Activated CD8-positive, alpha-beta memory T cell treated with anti-CD3 and anti-CD28 coated beads, Interleukin-2, amount 10 ng/mL, durations not matched to agents 7 days and 5 days (primary cell): Measurements from ENCODE around the gene SH3BGR. TPM values are rescaled to one million over a fixed set of nuclear protein-coding genes. Genes with fewer than 3 reads are reported as not detected.
"Not testable (repeated sequence)": the region's sequence is repeated elsewhere in the genome, so short reads cannot be mapped to it uniquely, and the experiment has no call there.

Experiments used
- ATAC-seq: fragments of 150-1000 bp; cut with Tn5 transposase; one replicate; pipeline ENCODE4 v1.10.0; 2021; ENCODE audit warnings: moderate library complexity
- CTCF ChIA-PET: fragments of 350-600 bp; sonication (Branson Sonifier 250); formaldehyde crosslinking; loops from one replicate; lab custom pipeline; 2021; ENCODE audit warnings: antibody characterized with exemption; lab: Charles Lee
- DNase-seq: peaks from one replicate; pipeline ENCODE4 v3.0.0-alpha.2; 2020
- H3K27ac Mint-ChIP-seq: one replicate; pipeline ENCODE4 v1.8.0; 2021; ENCODE audit warnings: mild to moderate bottlenecking, mixed read lengths
- H3K27me3 Mint-ChIP-seq: one replicate; pipeline ENCODE4 v1.8.0; 2021; ENCODE audit warnings: mixed read lengths
- H3K36me3 Mint-ChIP-seq: one replicate; pipeline ENCODE4 v1.8.0; 2021; ENCODE audit warnings: mild to moderate bottlenecking, mixed read lengths
- H3K4me1 Mint-ChIP-seq: one replicate; pipeline ENCODE4 v1.8.0; 2021; ENCODE audit warnings: mixed read lengths
- H3K4me3 Mint-ChIP-seq: one replicate; pipeline ENCODE4 v1.8.0; 2021; ENCODE audit warnings: mild to moderate bottlenecking, moderate library complexity, mixed read lengths
- H3K9me3 Mint-ChIP-seq: one replicate; pipeline ENCODE4 v1.8.0; 2022; ENCODE audit warnings: low read depth, mixed read lengths
- total RNA-seq, 2 experiments: library from RNA; stranded (reverse); gene quantifications; one replicate each; pipeline ENCODE4 v1.2.3, GENCODE V29; 2021

Gene SH3BGR
- total RNA-seq, 2 experiments from 2014 or later: 0.93 to 1.9 TPM

GRCh38 chr21:39531064-39531463, 79.3 kb downstream of the SH3BGR start:
- no peak overlapping the region for H3K4me3 Mint-ChIP-seq
- ATAC-seq: no peak
- H3K4me1 Mint-ChIP-seq: no peaks in the 10 kb centered on the region
- no peaks in the 10 kb centered on the region for H3K9me3 Mint-ChIP-seq
- no peaks in the 10 kb centered on the region for H3K36me3 Mint-ChIP-seq
- CTCF ChIA-PET: no interaction called here
- no peak for DNase-seq
- H3K27me3 Mint-ChIP-seq: peaks cover 11% of the 10 kb centered on the region
- no peak overlapping the region for H3K27ac Mint-ChIP-seq

- DNase-seq (no peak), ATAC-seq (no peak)
- no peak overlapping the region for H3K27ac Mint-ChIP-seq
- CTCF ChIA-PET: no interaction called here
- peaks cover 11% of the 10 kb centered on the region for H3K27me3 Mint-ChIP-seq
- no peak overlapping the region for H3K4me3 Mint-ChIP-seq
- no peaks in the 10 kb centered on the region for H3K36me3 Mint-ChIP-seq
- no peaks in the 10 kb centered on the region for H3K4me1 Mint-ChIP-seq
- no peaks in the 10 kb centered on the region for H3K9me3 Mint-ChIP-seq
Observed at GRCh38 chr21:39531840-39532239, 80.1 kb downstream of the SH3BGR start.

GRCh38 chr21:39533545-39534380, 82.0 kb downstream of the SH3BGR start:
- Mint-ChIP-seq H3K27ac (no peak overlapping the region), H3K9me3 (no peaks in the 10 kb centered on the region), H3K36me3 (no peaks in the 10 kb centered on the region), H3K4me3 (no peak overlapping the region), H3K4me1 (no peaks in the 10 kb centered on the region), H3K27me3 (peaks cover 2% of the 10 kb centered on the region)
- CTCF ChIA-PET: interaction anchor here (1.1 kb wide), 1 partner anchor 15 kb away, joined by 3 read pairs; no protein-coding TSS in a partner anchor
- ATAC-seq (no peak), DNase-seq (no peak)

- H3K36me3 Mint-ChIP-seq: no peaks in the 10 kb centered on the region
- H3K4me1 Mint-ChIP-seq: no peaks in the 10 kb centered on the region
- no peak overlapping the region for H3K27ac Mint-ChIP-seq
- CTCF ChIA-PET: interaction anchor here (1.5 kb wide), 1 partner anchor 18 kb away, joined by 5 read pairs; no protein-coding TSS in a partner anchor
- H3K9me3 Mint-ChIP-seq: no peaks in the 10 kb centered on the region
- ATAC-seq (no peak), DNase-seq (no peak)
- H3K27me3 Mint-ChIP-seq: peaks cover 2% of the 10 kb centered on the region
- no peak overlapping the region for H3K4me3 Mint-ChIP-seq
Observed at GRCh38 chr21:39535646-39536437, 84.1 kb downstream of the SH3BGR start.

- DNase-seq (no peak), ATAC-seq (no peak)
- no peak overlapping the region for H3K4me3 Mint-ChIP-seq
- H3K36me3 Mint-ChIP-seq: no peaks in the 10 kb centered on the region
- CTCF ChIA-PET: interaction anchor here (1.5 kb wide), 1 partner anchor 19 kb away, joined by 5 read pairs; no protein-coding TSS in a partner anchor
- H3K27ac Mint-ChIP-seq: no peak overlapping the region
- H3K27me3 Mint-ChIP-seq: peaks cover 5% of the 10 kb centered on the region
- H3K4me1 Mint-ChIP-seq: no peaks in the 10 kb centered on the region
- no peaks in the 10 kb centered on the region for H3K9me3 Mint-ChIP-seq
Observed at GRCh38 chr21:39536835-39537234, 85.1 kb downstream of the SH3BGR start.

GRCh38 chr21:39537571-39537970, 85.8 kb downstream of the SH3BGR start:
- no peak for ATAC-seq
- CTCF ChIA-PET: no interaction called here
- no peaks in the 10 kb centered on the region for H3K9me3 Mint-ChIP-seq
- H3K4me3 Mint-ChIP-seq: no peak overlapping the region
- H3K27ac Mint-ChIP-seq: no peak overlapping the region
- DNase-seq: no peak
- H3K36me3 Mint-ChIP-seq: no peaks in the 10 kb centered on the region
- peaks cover 5% of the 10 kb centered on the region for H3K27me3 Mint-ChIP-seq
- no peaks in the 10 kb centered on the region for H3K4me1 Mint-ChIP-seq

- Mint-ChIP-seq H3K4me3 (no peak overlapping the region), H3K27me3 (peaks cover 5% of the 10 kb centered on the region)
- CTCF ChIA-PET: no interaction called here
Observed at GRCh38 chr21:39538453-39539042, 86.8 kb downstream of the SH3BGR start.

GRCh38 chr21:39540367-39540766, 88.6 kb downstream of the SH3BGR start:
- H3K27ac Mint-ChIP-seq, CTCF ChIA-PET, H3K36me3 Mint-ChIP-seq, H3K4me3 Mint-ChIP-seq, H3K9me3 Mint-ChIP-seq, H3K27me3 Mint-ChIP-seq, H3K4me1 Mint-ChIP-seq, ATAC-seq, DNase-seq: not testable (repeated sequence)

More at GRCh38 chr21:39538453-39539042, 86.8 kb downstream of the SH3BGR start:
- DNase-seq: no peak
- Mint-ChIP-seq H3K4me1 (no peaks in the 10 kb centered on the region), H3K9me3 (no peaks in the 10 kb centered on the region), H3K27ac (no peak overlapping the region), H3K36me3 (no peaks in the 10 kb centered on the region)
- no peak for ATAC-seq

GRCh38 chr21:39542736-39543135, 91.0 kb downstream of the SH3BGR start:
- DNase-seq: no peak
- Mint-ChIP-seq H3K27me3 (peaks cover 6% of the 10 kb centered on the region), H3K27ac (no peak overlapping the region), H3K36me3 (no peaks in the 10 kb centered on the region), H3K9me3 (no peaks in the 10 kb centered on the region), H3K4me3 (no peak overlapping the region), H3K4me1 (no peaks in the 10 kb centered on the region)
- ATAC-seq: no peak
- CTCF ChIA-PET: no interaction called here

- ATAC-seq (no peak), DNase-seq (no peak)
- H3K4me3 Mint-ChIP-seq: no peak overlapping the region
Observed at GRCh38 chr21:39546522-39546921, 94.8 kb downstream of the SH3BGR start.

GRCh38 chr21:39552856-39553255, 101.1 kb downstream of the SH3BGR start:
- no peaks in the 10 kb centered on the region for H3K4me1 Mint-ChIP-seq

More at GRCh38 chr21:39546522-39546921, 94.8 kb downstream of the SH3BGR start:
- CTCF ChIA-PET: no interaction called here
- Mint-ChIP-seq H3K4me1 (no peaks in the 10 kb centered on the region), H3K27ac (no peak overlapping the region), H3K36me3 (no peaks in the 10 kb centered on the region), H3K27me3 (peaks cover 3% of the 10 kb centered on the region), H3K9me3 (peaks cover 2% of the 10 kb centered on the region)

GRCh38 chr21:39553331-39553730, 101.6 kb downstream of the SH3BGR start:
- H3K4me3 Mint-ChIP-seq: no peak overlapping the region
- no peak for DNase-seq
- H3K27me3 Mint-ChIP-seq: no peaks in the 10 kb centered on the region
- ATAC-seq: no peak
- H3K9me3 Mint-ChIP-seq: peaks cover 2% of the 10 kb centered on the region
- H3K36me3 Mint-ChIP-seq: no peaks in the 10 kb centered on the region
- no peak overlapping the region for H3K27ac Mint-ChIP-seq
- CTCF ChIA-PET: no interaction called here
- H3K4me1 Mint-ChIP-seq: no peaks in the 10 kb centered on the region

More at GRCh38 chr21:39552856-39553255, 101.1 kb downstream of the SH3BGR start:
- DNase-seq (no peak), ATAC-seq (no peak)
- H3K4me3 Mint-ChIP-seq: no peak overlapping the region
- no peak overlapping the region for H3K27ac Mint-ChIP-seq
- CTCF ChIA-PET: no interaction called here
- H3K36me3 Mint-ChIP-seq: no peaks in the 10 kb centered on the region
- peaks cover 2% of the 10 kb centered on the region for H3K9me3 Mint-ChIP-seq
- H3K27me3 Mint-ChIP-seq: no peaks in the 10 kb centered on the region

GRCh38 chr21:39555911-39556590, 104.3 kb downstream of the SH3BGR start:
- Mint-ChIP-seq H3K4me1 (no peaks in the 10 kb centered on the region), H3K27ac (no peak overlapping the region), H3K27me3 (no peaks in the 10 kb centered on the region), H3K36me3 (no peaks in the 10 kb centered on the region), H3K9me3 (no peaks in the 10 kb centered on the region), H3K4me3 (no peak overlapping the region)
- DNase-seq (no peak), ATAC-seq (no peak)
- CTCF ChIA-PET: no interaction called here
